Measurements from ENCODE around the gene IGFBPL1. TPM values are rescaled to one million over a fixed set of nuclear protein-coding genes. Genes with fewer than 3 reads are reported as not detected.
"Not testable (repeated sequence)": the region's sequence is repeated elsewhere in the genome, so short reads cannot be mapped to it uniquely, and the experiment has no call there.

IGFBPL1 gene
- total RNA-seq, result not detected

GRCh38 chr9:38423973-38424843 lies at the start of gene IGFBPL1:
TSS of gene IGFBPL1 (minus strand) at chr9:38424454. CDS start at chr9:38424424, 30 bp downstream.
- no peak for TF ChIP-seq CTCF (IDR thresholded peaks at IDR 0.05)
- ATAC-seq (ENCODE audit: low FRiP score) (peak; percentile 50), DNase-seq (ENCODE audit: low spot score) (no peak)

- DNase-seq (ENCODE audit: low spot score); ATAC-seq (ENCODE audit: low FRiP score): not testable (repeated sequence)
These were observed 48.5 kb upstream of the IGFBPL1 start for GRCh38 chr9:38472583-38473249.

DNA sequence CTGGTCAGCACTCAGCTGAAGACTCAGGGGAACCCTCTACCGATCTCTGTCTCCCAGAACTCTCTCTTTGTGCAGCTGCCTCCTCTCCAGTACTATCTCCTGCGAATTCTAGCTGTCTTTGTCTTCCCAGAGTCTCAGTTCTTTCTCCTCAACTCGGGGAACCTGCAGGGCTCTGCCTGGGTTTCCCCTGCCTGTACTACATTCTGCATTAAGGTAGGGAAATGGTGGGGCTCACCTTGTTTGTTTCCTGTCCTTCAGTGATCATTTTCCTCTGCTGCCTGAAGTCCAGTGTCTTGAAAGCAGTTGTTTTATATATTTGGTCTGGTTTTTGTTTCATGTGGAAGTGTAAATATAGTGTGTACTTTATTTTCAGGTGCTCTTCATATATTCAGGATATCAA lies 43.1 kb upstream of the IGFBPL1 start:
- TF ChIP-seq CTCF (IDR thresholded peaks at IDR 0.05), result no peak
- no peak for ATAC-seq (ENCODE audit: low FRiP score)

DNA sequence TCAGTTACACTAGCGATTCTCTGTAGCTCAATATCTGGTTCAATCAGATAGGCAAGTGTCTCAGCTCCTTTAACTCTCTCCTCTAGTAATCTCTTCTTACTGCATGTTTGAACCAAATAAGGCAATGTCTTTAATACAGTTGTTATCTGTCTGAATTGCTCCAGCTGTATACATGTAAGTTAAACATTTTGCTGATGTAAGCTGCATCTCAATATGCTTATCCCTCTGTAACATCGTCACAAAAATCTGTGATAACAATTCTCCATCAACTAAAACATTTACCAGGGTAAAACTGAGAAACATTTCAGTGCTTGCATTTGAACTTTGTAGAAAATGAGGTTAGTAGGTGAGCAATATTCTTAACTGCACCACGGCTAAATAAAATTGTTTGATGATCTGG lies 29.6 kb upstream of the IGFBPL1 start:
- no peak for ATAC-seq (ENCODE audit: low FRiP score)
- TF ChIP-seq CTCF (IDR thresholded peaks at IDR 0.05), result no peak
- DNase-seq (ENCODE audit: low spot score), result no peak

More for the DNA sequence above, 43.1 kb upstream of the IGFBPL1 start:
- no peak for DNase-seq (ENCODE audit: low spot score)

DNA sequence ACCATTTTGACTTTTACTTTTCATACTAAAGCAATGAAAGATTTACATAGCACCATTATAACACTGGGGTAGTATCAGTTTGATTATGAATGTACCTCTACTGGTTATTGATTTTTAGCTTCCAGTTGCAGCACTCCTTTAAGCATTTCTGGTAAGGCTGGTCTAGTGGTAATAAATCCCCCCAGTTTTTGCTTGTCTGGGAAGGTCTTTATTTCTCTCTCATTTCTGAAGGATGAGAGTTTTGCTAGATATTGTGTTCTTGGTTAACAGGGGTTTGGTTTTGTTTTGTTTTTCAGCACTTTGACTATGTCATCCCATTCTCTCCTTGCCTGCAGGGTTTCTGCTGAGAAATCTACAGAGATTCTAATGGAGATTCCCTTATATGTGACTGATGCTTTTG lies 26.9 kb upstream of the IGFBPL1 start:
- DNase-seq (ENCODE audit: low spot score) (no peak), ATAC-seq (ENCODE audit: low FRiP score) (no peak)
- no peak for TF ChIP-seq CTCF (IDR thresholded peaks at IDR 0.05)

- TF ChIP-seq CTCF (IDR thresholded peaks at IDR 0.05), result no peak
These were observed 23.4 kb upstream of the IGFBPL1 start for GRCh38 chr9:38447703-38448102.

GRCh38 chr9:38445154-38446043 lies 21.1 kb upstream of the IGFBPL1 start:
- DNase-seq (ENCODE audit: low spot score) (no peak), ATAC-seq (ENCODE audit: low FRiP score) (no peak)
- TF ChIP-seq CTCF (IDR thresholded peaks at IDR 0.05), result no peak

More at GRCh38 chr9:38447703-38448102, 23.4 kb upstream of the IGFBPL1 start:
- no peak for ATAC-seq (ENCODE audit: low FRiP score)
- DNase-seq (ENCODE audit: low spot score), result no peak

All from omental fat pad (tissue), 4 donors.